HepG2 (cell line): ENCODE measurements around the gene HTRA2. TPM values are rescaled to one million over a fixed set of nuclear protein-coding genes. Genes with fewer than 3 reads are reported as not detected.

ENCODE experiments used
- CREB3 ChIP-seq: sonication (generic); formaldehyde crosslinking; IDR thresholded peaks from 2 replicates; pipeline ENCODE4 v1.5.0; 2020; ENCODE audit warnings: missing genetic modification reagents
- E2F5 ChIP-seq: sonication (generic); formaldehyde crosslinking; conservative IDR thresholded peaks from 2 replicates; pipeline ENCODE4 v1.4.0; 2020; ENCODE audit warnings: missing genetic modification reagents
- HNF4G ChIP-seq, 2 experiments: sonication (generic) in 1 of 2; formaldehyde crosslinking in 1 of 2; IDR thresholded peaks; 2 replicates each; pipeline versions ENCODE4 v1.4.0 to v1.6.1; 2011 to 2020; ENCODE audit warnings: borderline replicate concordance in 2 of 2, low read depth in 2 of 2, mild to moderate bottlenecking in 2 of 2, low read length in 1 of 2, missing genetic modification reagents in 1 of 2, moderate library complexity in 1 of 2
- KMT2B ChIP-seq: IDR thresholded peaks from 2 replicates; pipeline ENCODE4 v1.6.1; 2016; ENCODE audit warnings: missing genetic modification reagents, missing compliant biosample characterization
- NKX3-1 ChIP-seq: sonication (generic); formaldehyde crosslinking; IDR thresholded peaks from 2 replicates; pipeline ENCODE4 v1.5.0; 2020; ENCODE audit warnings: missing genetic modification reagents
- SIX1 ChIP-seq: sonication (generic); formaldehyde crosslinking; IDR thresholded peaks from 2 replicates; pipeline ENCODE4 v1.4.0; 2020; ENCODE audit warnings: missing genetic modification reagents, borderline replicate concordance
- SP5 ChIP-seq: IDR thresholded peaks from 2 replicates; pipeline ENCODE4 v1.6.1; 2016; ENCODE audit warnings: low read depth, borderline replicate concordance
- TAF1 ChIP-seq: sonication (generic); formaldehyde crosslinking; IDR thresholded peaks from 2 replicates; pipeline ENCODE4 v1.4.0; 2020; ENCODE audit warnings: missing genetic modification reagents
- TERF1 ChIP-seq: sonication (generic); formaldehyde crosslinking; IDR thresholded peaks from 2 replicates; pipeline ENCODE4 v1.8.0; 2022; ENCODE audit warnings: mild to moderate bottlenecking, missing genetic modification reagents, moderate library complexity
- TIGD3 ChIP-seq: sonication (generic); formaldehyde crosslinking; IDR thresholded peaks from 2 replicates; pipeline ENCODE4 v1.5.1; 2020; ENCODE audit warnings: mild to moderate bottlenecking, missing genetic modification reagents, borderline replicate concordance
- TMF1 ChIP-seq: sonication (generic); formaldehyde crosslinking; IDR thresholded peaks from 2 replicates; pipeline ENCODE4 v1.8.1; 2022; ENCODE audit warnings: low read depth, missing genetic modification reagents
- U2AF1 ChIP-seq: fragments of 200-400 bp; formaldehyde crosslinking; optimal IDR thresholded peaks from 2 replicates; pipeline ENCODE3; 2017; ENCODE audit warnings: mild to moderate bottlenecking, low read depth, low read length
- ZEB1 ChIP-seq: IDR thresholded peaks from 2 replicates; pipeline ENCODE4 v1.6.1; 2012; ENCODE audit warnings: mild to moderate bottlenecking, low read depth, inconsistent platforms; ENCODE audit not compliant: insufficient replicate concordance
- ZFY ChIP-seq: sonication (generic); formaldehyde crosslinking; IDR thresholded peaks from 2 replicates; pipeline ENCODE4 v1.4.0; 2020; ENCODE audit warnings: missing genetic modification reagents
- ZMAT5 ChIP-seq: sonication (generic); formaldehyde crosslinking; IDR thresholded peaks from 2 replicates; pipeline ENCODE4 v1.5.0; 2020; ENCODE audit warnings: mild to moderate bottlenecking, low read depth, missing genetic modification reagents, borderline replicate concordance
- ZNF12 ChIP-seq: sonication (generic); formaldehyde crosslinking; IDR thresholded peaks from 2 replicates; pipeline ENCODE4 v1.5.0; 2020; ENCODE audit warnings: missing genetic modification reagents
- ZNF17 ChIP-seq: sonication (generic); formaldehyde crosslinking; IDR thresholded peaks from 2 replicates; pipeline ENCODE4 v1.5.0; 2020; ENCODE audit warnings: mild to moderate bottlenecking, missing genetic modification reagents
- ZNF180 ChIP-seq: sonication (generic); formaldehyde crosslinking; IDR thresholded peaks from 2 replicates; pipeline ENCODE4 v1.4.0; 2020; ENCODE audit warnings: low read depth, missing genetic modification reagents, borderline replicate concordance
- ZNF20 ChIP-seq: sonication (generic); formaldehyde crosslinking; IDR thresholded peaks from 2 replicates; pipeline ENCODE4 v1.4.0; 2020; ENCODE audit warnings: mild to moderate bottlenecking, moderate library complexity, missing genetic modification reagents
- ZNF644 ChIP-seq: IDR thresholded peaks from 2 replicates; pipeline ENCODE4 v1.6.1; 2016; ENCODE audit warnings: low read depth
- ZSCAN25 ChIP-seq: sonication (generic); formaldehyde crosslinking; IDR thresholded peaks from 2 replicates; pipeline ENCODE4 v1.8.0; 2022; ENCODE audit warnings: mild to moderate bottlenecking, missing genetic modification reagents
- polyA plus RNA-seq, 8 experiments: library from polyadenylated mRNA; depleted of rRNA in 3 of 8; stranded (reverse) in 7 of 8; unstranded in 1 of 8; fragments of >200 nt; fragmentation: Illumina TruSeq in 4 of 8; extraction: Trizol in 4 of 8; gene quantifications; 2 replicates each; pipeline versions ENCODE4 v1.2.1 to v1.2.3, GENCODE V29; 2011 to 2016; ENCODE audit warnings: low read depth in 4 of 8, missing spikeins in 1 of 8, mixed read lengths in 1 of 8; ENCODE audit not compliant: insufficient read depth in 1 of 8
- total RNA-seq, 5 experiments: library from RNA; depleted of rRNA; stranded (reverse); fragments of >200 nt; fragmentation: Illumina TruSeq; extraction: Trizol; gene quantifications; 2 replicates each; pipeline ENCODE4 v1.2.3, GENCODE V29; 2016; ENCODE audit warnings: low read depth in 1 of 5
- TF ChIP-seq, protein P1 (sequence below): sonication (generic); formaldehyde crosslinking; IDR thresholded peaks from 2 replicates; pipeline ENCODE4 v1.4.0; 2020; ENCODE audit warnings: low read depth, mild to moderate bottlenecking, missing genetic modification reagents
- TF ChIP-seq, protein P2 (sequence below): IDR thresholded peaks from 2 replicates; pipeline ENCODE4 v1.6.1; 2016; ENCODE audit warnings: low read depth, borderline replicate concordance

The HTRA2 gene
- total and polyA plus RNA-seq, 2 of the 13 experiments (the other 11 are each of a cell fraction or from before 2014, with no cell fraction given) = 47.7 to 50.3 TPM

GRCh38 chr2:74486141-74486540 lies 43.6 kb upstream of the HTRA2 start (continued):
- TF ChIP-seq HNF4G (IDR thresholded peaks at IDR 0.05; ENCODE audit: borderline replicate concordance, low read depth, low read length) (peak; percentile 31; the same call in 1 of the 2 replicates), HNF4G (CRISPR knock-in tag; IDR thresholded peaks at IDR 0.05; ENCODE audit: borderline replicate concordance, low read depth) (no peak), CREB3 (CRISPR knock-in tag) (no peak), ZNF20 (CRISPR knock-in tag) (no peak), TERF1 (no peak), KMT2B (no peak), TIGD3 (CRISPR knock-in tag) (no peak), ZEB1 (no peak), U2AF1 (no peak), ZNF644 (CRISPR knock-in tag) (no peak), ZNF180 (CRISPR knock-in tag) (no peak), SP5 (no peak), TAF1 (CRISPR knock-in tag) (no peak), SIX1 (0 out of 2 replicates have a peak, but pooled peaks have one; percentile 19), ZSCAN25 (no peak), ZNF12 (CRISPR knock-in tag) (no peak), ZMAT5 (CRISPR knock-in tag) (no peak), ZNF17 (CRISPR knock-in tag) (no peak), NKX3-1 (CRISPR knock-in tag) (no peak), E2F5 (CRISPR knock-in tag) (no peak), TMF1 (CRISPR knock-in tag) (no peak), ZFY (CRISPR knock-in tag) (no peak)
- TF ChIP-seq, protein P1, sequence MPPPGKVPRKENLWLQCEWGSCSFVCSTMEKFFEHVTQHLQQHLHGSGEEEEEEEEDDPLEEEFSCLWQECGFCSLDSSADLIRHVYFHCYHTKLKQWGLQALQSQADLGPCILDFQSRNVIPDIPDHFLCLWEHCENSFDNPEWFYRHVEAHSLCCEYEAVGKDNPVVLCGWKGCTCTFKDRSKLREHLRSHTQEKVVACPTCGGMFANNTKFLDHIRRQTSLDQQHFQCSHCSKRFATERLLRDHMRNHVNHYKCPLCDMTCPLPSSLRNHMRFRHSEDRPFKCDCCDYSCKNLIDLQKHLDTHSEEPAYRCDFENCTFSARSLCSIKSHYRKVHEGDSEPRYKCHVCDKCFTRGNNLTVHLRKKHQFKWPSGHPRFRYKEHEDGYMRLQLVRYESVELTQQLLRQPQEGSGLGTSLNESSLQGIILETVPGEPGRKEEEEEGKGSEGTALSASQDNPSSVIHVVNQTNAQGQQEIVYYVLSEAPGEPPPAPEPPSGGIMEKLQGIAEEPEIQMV = no peak
- TF ChIP-seq, protein P2, sequence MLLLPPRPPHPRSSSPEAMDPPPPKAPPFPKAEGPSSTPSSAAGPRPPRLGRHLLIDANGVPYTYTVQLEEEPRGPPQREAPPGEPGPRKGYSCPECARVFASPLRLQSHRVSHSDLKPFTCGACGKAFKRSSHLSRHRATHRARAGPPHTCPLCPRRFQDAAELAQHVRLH = no peak
